Measurements from ENCODE around the gene BORCS6.

DNA sequence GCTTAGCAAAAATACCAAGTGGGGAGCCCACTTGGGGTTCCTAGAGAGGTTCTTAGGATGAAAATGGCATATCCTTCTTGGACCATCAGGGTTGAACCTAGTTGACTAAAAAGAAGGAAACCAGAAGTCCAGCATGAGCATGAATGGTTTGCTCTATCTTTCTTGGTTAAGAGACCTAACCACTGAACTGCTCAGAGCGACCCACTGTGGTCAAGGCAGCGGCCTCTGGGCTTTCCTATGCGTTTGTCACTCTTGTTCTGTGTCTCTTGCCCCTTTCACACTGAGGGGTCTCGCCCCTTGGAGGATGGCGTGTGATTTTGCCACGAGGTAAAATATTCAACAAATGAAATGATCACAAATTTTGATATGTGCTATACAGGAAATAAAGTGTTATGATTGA lies 526 bp upstream of the BORCS6 start:
- TF ChIP-seq, protein P1, sequence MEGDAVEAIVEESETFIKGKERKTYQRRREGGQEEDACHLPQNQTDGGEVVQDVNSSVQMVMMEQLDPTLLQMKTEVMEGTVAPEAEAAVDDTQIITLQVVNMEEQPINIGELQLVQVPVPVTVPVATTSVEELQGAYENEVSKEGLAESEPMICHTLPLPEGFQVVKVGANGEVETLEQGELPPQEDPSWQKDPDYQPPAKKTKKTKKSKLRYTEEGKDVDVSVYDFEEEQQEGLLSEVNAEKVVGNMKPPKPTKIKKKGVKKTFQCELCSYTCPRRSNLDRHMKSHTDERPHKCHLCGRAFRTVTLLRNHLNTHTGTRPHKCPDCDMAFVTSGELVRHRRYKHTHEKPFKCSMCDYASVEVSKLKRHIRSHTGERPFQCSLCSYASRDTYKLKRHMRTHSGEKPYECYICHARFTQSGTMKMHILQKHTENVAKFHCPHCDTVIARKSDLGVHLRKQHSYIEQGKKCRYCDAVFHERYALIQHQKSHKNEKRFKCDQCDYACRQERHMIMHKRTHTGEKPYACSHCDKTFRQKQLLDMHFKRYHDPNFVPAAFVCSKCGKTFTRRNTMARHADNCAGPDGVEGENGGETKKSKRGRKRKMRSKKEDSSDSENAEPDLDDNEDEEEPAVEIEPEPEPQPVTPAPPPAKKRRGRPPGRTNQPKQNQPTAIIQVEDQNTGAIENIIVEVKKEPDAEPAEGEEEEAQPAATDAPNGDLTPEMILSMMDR (IDR thresholded peaks at IDR 0.05) = no peak
- TF ChIP-seq EZH2 (IDR thresholded peaks at IDR 0.05; ENCODE audit: borderline replicate concordance, insufficient read depth, low read depth, low read length, poor library complexity, severe bottlenecking) = no peak
